HUES48 (cell line): ENCODE data around the gene WDR18.

ENCODE experiments used
- H3K27ac ChIP-seq: one replicate; pipeline ENCODE4 v1.7.0; 2013; ENCODE audit warnings: low read depth, low read length, inconsistent platforms
- H3K27me3 ChIP-seq: 2 replicates; pipeline ENCODE4 v1.6.1; 2013; ENCODE audit warnings: mild to moderate bottlenecking, low read length; ENCODE audit not compliant: control insufficient read depth, insufficient read depth
- H3K36me3 ChIP-seq: 2 replicates; pipeline ENCODE4 v1.6.1; 2013; ENCODE audit warnings: low read length; ENCODE audit not compliant: control insufficient read depth, insufficient read depth
- H3K4me1 ChIP-seq: 2 replicates; pipeline ENCODE4 v1.6.1; 2013; ENCODE audit warnings: mild to moderate bottlenecking, low read length; ENCODE audit not compliant: control insufficient read depth, insufficient read depth
- H3K4me3 ChIP-seq: 2 replicates; pipeline ENCODE4 v1.5.1; 2013; ENCODE audit warnings: mild to moderate bottlenecking, low read depth, low read length
- H3K9ac ChIP-seq: 2 replicates; pipeline ENCODE4 v1.6.1; 2013; ENCODE audit warnings: mild to moderate bottlenecking, low read depth, low read length, moderate library complexity
- H3K9me3 ChIP-seq: 2 replicates; pipeline ENCODE4 v1.6.1; 2013; ENCODE audit warnings: low read length; ENCODE audit not compliant: control insufficient read depth, insufficient read depth

Gene WDR18

GRCh38 chr19:1013218-1013617 is 29.1 kb downstream of the WDR18 start:
- peaks cover 43% of the 10 kb centered on the region for H3K36me3 ChIP-seq
- H3K9me3 ChIP-seq = no peaks in the 10 kb centered on the region
- no peaks in the 10 kb centered on the region for H3K27me3 ChIP-seq
- no peak overlapping the region for H3K4me3 ChIP-seq
- no peak overlapping the region for H3K9ac ChIP-seq
- H3K4me1 ChIP-seq = peaks cover 15% of the 10 kb centered on the region
- H3K27ac ChIP-seq = no peak overlapping the region

GRCh38 chr19:1014161-1015060 is 30.3 kb downstream of the WDR18 start:
- H3K4me3 ChIP-seq = no peak overlapping the region
- peaks cover 47% of the 10 kb centered on the region for H3K36me3 ChIP-seq
- H3K9ac ChIP-seq = no peak overlapping the region
- H3K4me1 ChIP-seq = peaks cover 16% of the 10 kb centered on the region
- no peaks in the 10 kb centered on the region for H3K9me3 ChIP-seq
- H3K27me3 ChIP-seq = no peaks in the 10 kb centered on the region
- no peak overlapping the region for H3K27ac ChIP-seq

GRCh38 chr19:1015061-1015781 is 31.1 kb downstream of the WDR18 start:
- H3K36me3 ChIP-seq = peaks cover 42% of the 10 kb centered on the region
- H3K27ac ChIP-seq = peak overlapping the region; percentile 61
- peaks cover 20% of the 10 kb centered on the region for H3K4me1 ChIP-seq
- no peak overlapping the region for H3K9ac ChIP-seq
- no peaks in the 10 kb centered on the region for H3K27me3 ChIP-seq
- no peak overlapping the region for H3K4me3 ChIP-seq
- H3K9me3 ChIP-seq = no peaks in the 10 kb centered on the region

GRCh38 chr19:1015782-1016646 is 31.9 kb downstream of the WDR18 start:
- H3K9me3 ChIP-seq = no peaks in the 10 kb centered on the region
- peaks cover 20% of the 10 kb centered on the region for H3K4me1 ChIP-seq
- H3K9ac ChIP-seq = no peak overlapping the region; the same call in 1 of the 2 replicates
- H3K27me3 ChIP-seq = no peaks in the 10 kb centered on the region
- peaks cover 34% of the 10 kb centered on the region for H3K36me3 ChIP-seq
- peak overlapping the region; percentile 68 for H3K27ac ChIP-seq
- H3K4me3 ChIP-seq = no peak overlapping the region

- Histone ChIP-seq H3K27ac (peak overlapping the region; percentile 68), H3K4me3 (no peak overlapping the region), H3K9ac (no peak overlapping the region)
Measured at GRCh38 chr19:1016647-1017114, 32.5 kb downstream of the WDR18 start.

GRCh38 chr19:1017115-1017905 is 33.2 kb downstream of the WDR18 start:
- Histone ChIP-seq H3K4me3 (no peak overlapping the region), H3K4me1 (peaks cover 20% of the 10 kb centered on the region), H3K27ac (peak overlapping the region; percentile 68), H3K9me3 (no peaks in the 10 kb centered on the region), H3K9ac (no peak overlapping the region), H3K27me3 (no peaks in the 10 kb centered on the region), H3K36me3 (peaks cover 27% of the 10 kb centered on the region)

More at GRCh38 chr19:1016647-1017114, 32.5 kb downstream of the WDR18 start:
- Histone ChIP-seq H3K36me3 (peaks cover 31% of the 10 kb centered on the region), H3K27me3 (no peaks in the 10 kb centered on the region), H3K4me1 (peaks cover 20% of the 10 kb centered on the region), H3K9me3 (no peaks in the 10 kb centered on the region)

GRCh38 chr19:1017906-1018305 is 33.8 kb downstream of the WDR18 start:
- Histone ChIP-seq H3K27me3 (no peaks in the 10 kb centered on the region), H3K9me3 (no peaks in the 10 kb centered on the region), H3K27ac (peak overlapping the region; percentile 6), H3K36me3 (peaks cover 22% of the 10 kb centered on the region), H3K4me3 (no peak overlapping the region), H3K9ac (no peak overlapping the region), H3K4me1 (peaks cover 20% of the 10 kb centered on the region)

GRCh38 chr19:1018393-1018792 is 34.2 kb downstream of the WDR18 start:
- Histone ChIP-seq H3K4me3 (no peak overlapping the region), H3K27ac (peak overlapping the region; percentile 6), H3K9ac (no peak overlapping the region), H3K4me1 (peaks cover 20% of the 10 kb centered on the region), H3K36me3 (peaks cover 17% of the 10 kb centered on the region), H3K27me3 (no peaks in the 10 kb centered on the region), H3K9me3 (no peaks in the 10 kb centered on the region)

GRCh38 chr19:1018932-1019615 is 34.9 kb downstream of the WDR18 start:
- Histone ChIP-seq H3K4me3 (peak overlapping the region; percentile 75), H3K27ac (no peak overlapping the region)

More at GRCh38 chr19:1018932-1019615, 34.9 kb downstream of the WDR18 start:
- no peaks in the 10 kb centered on the region for H3K27me3 ChIP-seq
- peaks cover 20% of the 10 kb centered on the region for H3K4me1 ChIP-seq
- no peak overlapping the region for H3K9ac ChIP-seq
- H3K9me3 ChIP-seq = no peaks in the 10 kb centered on the region
- peaks cover 11% of the 10 kb centered on the region for H3K36me3 ChIP-seq
